ENCODE results near the gene CEBPA.
"Not testable (repeated sequence)": the region's sequence is repeated elsewhere in the genome, so short reads cannot be mapped to it uniquely, and the experiment has no call there.

Gene CEBPA

GRCh38 chr19:33324628-33325027 is 22.3 kb upstream of the CEBPA start:
- DNase-seq (ENCODE audit: low spot score), result no peak

GRCh38 chr19:33323093-33323820 is 20.9 kb upstream of the CEBPA start:
- no peak for DNase-seq (ENCODE audit: low spot score)

GRCh38 chr19:33320636-33321035 is 18.3 kb upstream of the CEBPA start:
- no peak for DNase-seq (ENCODE audit: low spot score)

GRCh38 chr19:33317991-33318390 is 15.7 kb upstream of the CEBPA start:
- not testable (repeated sequence) for DNase-seq (ENCODE audit: low spot score)

- no peak for DNase-seq (ENCODE audit: low spot score)
Observed at GRCh38 chr19:33317517-33317916, 15.2 kb upstream of the CEBPA start.

GRCh38 chr19:33316541-33317264 is 14.4 kb upstream of the CEBPA start:
- DNase-seq (ENCODE audit: low spot score), result no peak

GRCh38 chr19:33312808-33313207 is 10.5 kb upstream of the CEBPA start:
- DNase-seq (ENCODE audit: low spot score), result not testable (repeated sequence)

GRCh38 chr19:33312065-33312464 is 9.7 kb upstream of the CEBPA start:
- no peak for DNase-seq (ENCODE audit: low spot score)

GRCh38 chr19:33311326-33311682 is 9.0 kb upstream of the CEBPA start:
- DNase-seq (ENCODE audit: low spot score), result no peak

- DNase-seq (ENCODE audit: low spot score), result no peak
Observed at GRCh38 chr19:33310606-33311325, 8.4 kb upstream of the CEBPA start.

GRCh38 chr19:33309826-33310225 is 7.5 kb upstream of the CEBPA start:
- no peak for DNase-seq (ENCODE audit: low spot score)

- no peak for DNase-seq (ENCODE audit: low spot score)
Observed at GRCh38 chr19:33306853-33307792, 4.8 kb upstream of the CEBPA start.

- DNase-seq (ENCODE audit: low spot score), result no peak
Observed at GRCh38 chr19:33306191-33306590, 3.9 kb upstream of the CEBPA start.

- DNase-seq (ENCODE audit: low spot score), result no peak
Observed at GRCh38 chr19:33304760-33305647, 2.7 kb upstream of the CEBPA start.

GRCh38 chr19:33304371-33304759 is 2.0 kb upstream of the CEBPA start:
- DNase-seq (ENCODE audit: low spot score), result no peak

- peak; percentile 48 for DNase-seq (ENCODE audit: low spot score)
Observed at GRCh38 chr19:33303791-33304345, 1.5 kb upstream of the CEBPA start.

GRCh38 chr19:33302974-33303790 is 848 bp upstream of the CEBPA start:
- peak; percentile 87 for DNase-seq (ENCODE audit: low spot score)

GRCh38 chr19:33301900-33302174 is 497 bp downstream of the CEBPA start:
- no peak for DNase-seq (ENCODE audit: low spot score)

- DNase-seq (ENCODE audit: low spot score), result peak; percentile 40
Observed at GRCh38 chr19:33301144-33301899, 1.0 kb downstream of the CEBPA start.

GRCh38 chr19:33300894-33301143 is 1.5 kb downstream of the CEBPA start:
- DNase-seq (ENCODE audit: low spot score), result no peak

Data from iPS-NIHi11 (cell line).